GDM1 (cell line): ENCODE measurements around the gene ATXN10.

Experiments used
- DNase-seq: peaks from one replicate; lab custom pipeline; 2025; lab: John Stamatoyannopoulos, UW

The ATXN10 gene

DNA sequence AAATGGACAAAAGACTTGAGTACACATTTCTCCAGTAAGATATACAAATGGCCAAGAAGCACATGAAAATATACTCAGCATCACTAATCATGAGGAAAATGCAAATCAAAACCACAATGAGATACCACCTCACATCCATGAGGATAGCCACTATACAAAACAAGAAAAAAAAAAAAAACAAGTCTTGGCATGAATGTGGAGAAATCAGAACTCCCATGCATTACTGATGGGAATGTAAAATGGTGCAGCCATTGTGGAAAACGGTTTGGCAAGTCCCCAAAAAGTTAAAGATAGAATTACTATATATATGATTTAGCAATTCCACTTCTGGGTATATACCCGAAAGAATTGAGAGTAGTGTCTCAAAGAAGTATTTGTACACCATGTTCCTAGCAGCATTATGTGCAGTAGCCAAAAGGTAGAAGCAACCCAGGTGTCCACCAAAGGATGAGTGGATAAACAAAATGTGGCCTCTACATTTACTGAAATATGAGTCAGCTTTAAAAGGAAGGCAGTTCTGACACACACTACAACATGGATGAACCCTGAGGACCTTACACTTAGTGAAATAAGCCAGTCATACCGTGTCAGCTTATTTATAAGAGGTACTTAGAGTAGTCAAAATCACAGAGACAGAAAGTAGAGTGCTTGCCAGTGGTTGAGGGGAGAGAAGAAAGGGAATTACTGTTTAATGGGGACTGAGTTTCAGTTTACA, 159.1 kb downstream of the ATXN10 start:
- no peak for DNase-seq

DNA sequence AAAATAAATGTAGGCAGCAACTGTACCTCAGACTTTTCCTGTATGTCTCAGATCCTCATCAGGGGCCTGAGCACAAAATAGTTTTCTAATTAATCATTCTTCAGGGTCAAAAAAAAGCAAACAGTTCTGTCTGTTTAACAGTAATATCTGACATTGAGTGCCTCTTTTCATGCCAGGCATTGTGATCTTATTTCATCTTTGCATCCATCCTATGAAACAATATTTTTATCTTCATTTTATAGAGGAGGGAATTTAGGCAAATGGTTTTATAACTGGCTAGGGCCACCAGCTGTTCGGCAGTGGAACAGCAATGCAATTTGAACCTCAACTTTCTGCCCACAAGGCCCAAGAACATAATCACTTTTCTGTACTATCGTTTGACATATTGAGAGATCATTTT, 159.8 kb downstream of the ATXN10 start:
- no peak for DNase-seq

DNA sequence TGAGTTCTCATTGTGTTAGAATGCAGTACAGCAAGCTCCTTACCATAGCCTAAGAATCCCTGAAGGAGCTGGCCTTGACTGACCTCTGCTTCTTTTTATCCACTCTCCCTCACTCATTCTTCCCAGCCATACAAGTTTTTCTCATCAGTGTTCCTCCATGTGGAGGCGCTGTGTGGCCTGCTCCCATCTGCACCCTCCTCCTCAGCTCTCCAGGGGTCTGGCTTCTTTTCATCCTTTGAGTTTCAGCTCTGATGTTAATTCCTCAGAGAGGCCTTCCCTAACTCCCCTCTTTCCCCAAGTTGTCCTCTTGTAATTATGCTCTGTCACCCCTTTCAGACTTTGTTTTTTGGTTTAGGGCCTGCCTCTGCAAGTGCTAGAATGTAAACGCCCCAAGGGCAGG, 160.5 kb downstream of the ATXN10 start:
- no peak for DNase-seq

DNA sequence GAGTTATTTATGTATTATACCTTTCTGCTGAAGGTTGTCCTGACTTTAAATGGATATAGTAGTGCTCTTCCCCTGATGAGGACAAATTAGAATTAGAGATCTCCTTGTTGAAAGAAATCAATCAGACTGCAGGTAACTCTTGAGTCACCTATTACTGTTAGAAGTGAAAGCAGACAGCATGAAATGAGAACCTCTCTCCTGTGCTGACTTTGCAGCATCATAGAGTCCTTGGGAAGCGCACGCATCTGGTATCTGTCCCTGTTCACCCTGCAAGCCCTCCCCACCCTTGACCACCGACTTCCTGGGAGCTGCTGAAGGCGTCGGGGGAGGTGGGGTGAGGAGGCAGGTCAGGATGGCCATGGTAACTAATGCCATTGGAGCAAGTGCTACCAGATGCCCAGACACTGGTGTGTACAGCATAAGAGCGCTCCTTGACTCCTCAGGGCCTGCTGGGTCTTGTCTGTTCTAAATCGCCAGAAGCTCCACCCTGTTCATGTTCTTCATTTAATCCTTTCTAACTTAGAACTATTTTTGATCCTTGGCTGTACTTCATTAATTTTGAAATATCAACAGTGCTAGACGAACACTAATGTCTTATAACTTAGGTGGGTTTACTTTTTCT, 161.4 kb downstream of the ATXN10 start:
- DNase-seq = no peak

DNA sequence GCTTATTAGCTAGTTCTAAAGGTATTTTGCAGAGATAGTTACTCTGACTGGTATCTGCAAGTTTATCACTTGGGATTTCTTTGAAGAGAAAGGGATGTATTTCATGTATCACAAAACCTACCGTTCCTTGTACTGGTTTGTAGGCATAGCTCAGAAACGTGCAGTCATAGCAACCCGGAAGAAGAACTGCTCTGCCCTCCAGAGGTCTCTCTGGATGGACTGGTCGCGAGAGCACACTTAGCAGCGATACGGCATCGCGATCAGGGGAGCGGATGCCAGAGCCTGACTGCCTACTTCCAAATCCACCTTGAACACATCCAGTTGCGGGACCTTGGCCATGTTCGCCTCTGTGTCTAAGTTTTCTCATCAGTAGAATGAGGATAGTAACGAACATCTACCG, 162.0 kb downstream of the ATXN10 start:
- DNase-seq = no peak

DNA sequence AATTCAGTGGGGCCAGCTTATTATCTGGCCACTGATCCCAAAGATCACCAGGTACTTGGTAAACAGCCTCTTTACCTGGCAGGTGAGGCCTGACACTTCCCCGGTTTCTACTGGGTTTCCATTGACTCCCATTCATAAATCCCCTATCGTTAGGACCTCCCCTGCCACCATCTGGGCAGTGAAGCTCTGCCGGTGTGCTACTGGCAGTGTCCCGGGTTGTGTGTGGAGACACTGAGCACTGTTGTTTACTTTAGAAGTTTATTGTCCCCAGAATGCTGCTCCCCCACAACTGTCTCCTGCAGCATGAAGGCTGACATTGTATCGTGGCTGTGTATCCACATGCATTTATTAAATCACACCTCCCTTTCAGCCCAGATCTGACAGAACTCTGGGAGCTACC, 162.6 kb downstream of the ATXN10 start:
- no peak for DNase-seq

DNA sequence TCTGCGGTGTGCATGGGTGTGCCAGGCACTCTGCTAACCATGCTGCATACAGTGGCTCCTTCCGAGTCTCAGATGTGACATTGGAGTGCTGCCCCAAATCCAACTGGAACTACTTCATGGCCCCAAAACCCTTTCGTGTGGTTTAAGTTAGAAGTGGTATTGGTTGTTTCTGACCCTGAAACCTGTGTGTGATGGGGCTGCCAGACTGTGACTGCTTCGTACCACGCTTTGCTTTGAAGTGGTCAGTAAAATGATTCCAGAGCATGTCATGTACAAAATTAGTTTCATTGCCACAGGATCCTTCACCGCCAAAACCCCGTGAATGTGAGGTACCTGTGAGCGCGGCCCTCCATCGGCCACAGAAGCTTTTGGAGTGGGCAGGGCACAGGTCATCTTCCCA, 163.2 kb downstream of the ATXN10 start:
- no peak for DNase-seq

DNA sequence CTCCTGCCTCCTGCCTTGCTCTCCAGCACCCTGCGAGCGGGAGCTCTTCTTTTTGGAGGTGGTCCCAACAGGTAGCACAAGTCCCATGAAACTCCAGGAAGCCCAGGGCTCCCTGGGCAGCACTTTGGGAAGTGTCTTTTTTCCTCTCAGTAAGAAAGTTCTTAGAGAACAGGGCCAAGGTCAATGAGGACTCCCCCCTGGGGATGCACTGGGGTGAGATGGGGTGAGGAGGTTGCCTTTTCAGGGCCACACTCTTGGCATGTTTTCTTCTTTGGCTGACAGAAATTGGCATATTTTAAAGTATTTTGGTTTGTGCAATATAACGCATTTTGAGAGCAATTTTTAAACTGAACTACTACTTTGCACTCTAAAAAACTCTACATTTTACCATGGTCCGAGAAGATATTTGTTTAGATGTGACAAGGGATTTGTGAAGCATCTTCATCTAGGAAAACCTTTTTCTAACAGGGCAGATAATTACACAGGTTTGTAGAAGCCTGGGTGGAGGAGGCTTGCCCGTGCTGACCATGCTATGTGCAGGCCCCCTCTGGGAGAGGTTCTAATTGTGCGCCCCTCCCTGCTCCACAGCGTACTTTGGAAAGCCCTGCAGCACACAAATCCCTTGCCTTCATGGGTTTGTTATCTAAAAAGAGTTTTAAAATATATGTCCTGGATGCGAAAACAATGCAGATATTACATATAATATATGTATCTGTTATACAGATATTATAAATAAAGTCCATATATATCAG, 165.0 kb downstream of the ATXN10 start:
- no peak for DNase-seq

DNA sequence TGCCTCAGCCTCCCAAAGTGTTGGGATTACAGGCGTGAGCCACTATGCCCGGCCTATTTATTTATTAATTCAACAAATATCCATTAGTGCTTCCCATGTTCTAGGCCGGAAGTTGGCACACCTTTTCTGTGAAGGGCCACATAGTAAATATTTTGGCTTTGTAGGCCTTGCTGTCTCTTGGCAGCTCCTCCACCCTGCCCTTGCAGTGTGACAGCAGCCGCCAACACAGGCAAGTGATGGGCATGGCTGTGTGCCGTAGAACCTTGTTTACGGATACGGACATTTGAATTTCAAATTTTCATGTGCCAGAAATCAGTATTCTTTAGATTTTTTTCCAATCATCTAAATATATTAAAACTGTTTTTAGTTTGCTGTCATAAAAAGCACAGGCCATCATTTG, 165.9 kb downstream of the ATXN10 start:
- DNase-seq = no peak

DNA sequence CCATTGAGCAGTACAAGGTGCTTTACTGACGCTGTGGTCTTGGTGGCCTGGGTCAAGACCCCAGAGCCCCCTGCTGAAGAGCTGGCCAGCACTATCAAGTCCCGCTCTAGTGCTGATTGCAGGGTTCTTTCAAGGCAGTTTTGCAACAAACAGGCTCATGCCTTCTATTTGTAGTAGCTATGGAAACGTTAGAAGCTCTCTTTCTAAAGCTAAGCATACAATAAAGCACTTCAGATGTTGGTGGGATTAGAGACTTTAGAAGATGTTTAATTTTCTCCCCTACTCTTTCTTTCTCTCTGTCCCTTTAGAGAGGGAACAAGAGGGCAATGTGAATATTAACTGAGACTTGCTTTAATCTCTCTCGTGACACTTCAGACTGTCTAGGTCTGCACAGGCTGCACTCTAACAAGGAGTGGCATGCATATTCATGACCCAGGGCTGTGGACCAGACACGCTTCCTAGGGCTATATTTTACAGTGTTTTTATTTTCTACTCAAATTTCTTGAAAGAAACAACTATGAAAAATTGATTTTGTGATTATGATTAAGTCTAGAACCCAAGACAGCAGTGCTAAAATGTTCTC, 166.8 kb downstream of the ATXN10 start:
- no peak for DNase-seq

DNA sequence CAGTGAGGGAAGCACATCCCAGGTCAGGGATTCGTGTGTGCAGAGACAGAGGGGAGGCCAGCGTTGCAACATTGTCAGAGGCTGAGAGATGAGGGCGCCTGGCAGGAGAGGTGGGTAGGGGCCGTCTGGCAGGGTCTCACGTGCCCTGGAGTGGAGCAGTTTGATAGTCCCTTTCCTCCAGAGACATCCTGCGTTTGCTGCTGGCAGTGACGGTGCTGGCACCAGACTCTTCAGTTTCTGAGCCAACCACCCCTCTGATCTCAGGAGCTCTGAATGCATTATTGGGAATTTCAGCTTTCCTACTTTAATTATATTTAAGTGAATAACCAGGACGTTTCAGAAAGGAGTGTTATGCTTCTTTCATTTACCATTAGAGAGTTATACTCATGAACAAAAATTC, 168.8 kb downstream of the ATXN10 start:
- no peak for DNase-seq

DNA sequence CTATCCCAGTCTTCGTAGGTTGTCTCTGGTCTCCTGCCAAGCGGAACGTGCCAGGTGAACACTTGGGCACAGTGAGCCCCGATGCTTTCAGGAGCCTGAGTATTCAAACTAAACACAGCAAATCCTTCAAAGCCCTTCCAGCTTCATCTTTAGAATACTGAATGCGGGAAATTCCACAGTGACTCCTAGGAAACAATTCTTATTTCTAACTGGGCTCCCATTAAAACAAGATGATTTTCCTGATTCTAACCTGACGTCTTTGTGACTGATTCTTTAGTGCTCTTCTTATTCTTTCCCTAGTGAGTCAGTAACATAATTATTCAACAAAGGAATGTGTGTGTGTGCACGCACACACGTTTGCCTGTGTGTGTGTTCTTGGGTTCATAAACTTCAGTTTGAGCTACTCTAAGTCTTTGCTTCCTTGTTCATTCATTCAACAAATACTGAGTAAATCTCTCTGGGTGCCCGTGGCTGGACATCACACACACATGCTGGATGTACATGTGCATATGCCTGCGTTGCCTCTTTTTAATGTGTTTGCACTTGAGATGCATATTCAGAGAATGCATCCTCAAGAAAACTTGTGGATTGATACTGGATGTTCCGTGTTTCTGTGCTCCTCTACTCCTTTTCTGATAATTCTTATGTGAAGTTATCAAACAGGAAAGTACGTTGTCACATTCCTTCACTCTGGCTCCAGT, 170.8 kb downstream of the ATXN10 start:
- no peak for DNase-seq

DNA sequence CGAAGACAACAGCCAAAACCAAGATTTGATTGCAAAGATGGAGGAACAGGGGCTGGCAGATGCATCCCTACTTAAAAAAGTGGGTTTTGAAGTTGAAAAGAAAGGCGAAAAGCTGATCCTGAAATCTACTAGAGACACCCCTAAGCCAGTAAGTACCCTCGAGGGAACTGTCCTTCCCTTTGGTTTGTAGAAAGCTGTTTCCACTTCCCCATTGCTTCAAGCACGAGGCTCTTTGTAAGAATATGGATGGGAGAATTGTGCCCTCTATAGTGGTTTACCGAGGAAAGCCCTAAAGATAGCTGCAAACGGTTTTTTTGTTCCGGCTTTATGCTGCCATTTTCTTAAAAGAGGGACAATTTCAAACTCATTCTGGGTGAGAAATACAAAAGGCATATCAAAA, 171.4 kb downstream of the ATXN10 start:
- DNase-seq = peak; percentile 62

DNA sequence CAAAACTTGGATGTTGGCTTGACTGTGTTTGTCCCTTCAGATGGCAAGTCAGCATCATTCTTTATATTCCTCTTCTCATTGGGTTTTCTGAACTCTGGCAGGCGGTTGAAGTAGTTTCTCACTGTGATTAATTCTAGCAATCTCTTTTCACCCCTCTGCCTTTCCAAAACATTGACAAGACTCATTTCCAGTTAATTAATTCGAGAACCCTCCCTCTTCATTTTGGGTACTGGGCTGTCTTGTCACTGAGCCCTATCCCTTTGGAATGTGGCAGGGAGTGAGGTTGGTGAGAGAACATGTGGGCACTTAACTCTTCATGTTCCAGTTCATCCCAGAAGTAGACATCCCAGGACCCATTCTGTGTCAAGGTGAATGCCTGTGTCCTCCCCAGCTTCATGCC, 172.4 kb downstream of the ATXN10 start:
- DNase-seq = no peak

DNA sequence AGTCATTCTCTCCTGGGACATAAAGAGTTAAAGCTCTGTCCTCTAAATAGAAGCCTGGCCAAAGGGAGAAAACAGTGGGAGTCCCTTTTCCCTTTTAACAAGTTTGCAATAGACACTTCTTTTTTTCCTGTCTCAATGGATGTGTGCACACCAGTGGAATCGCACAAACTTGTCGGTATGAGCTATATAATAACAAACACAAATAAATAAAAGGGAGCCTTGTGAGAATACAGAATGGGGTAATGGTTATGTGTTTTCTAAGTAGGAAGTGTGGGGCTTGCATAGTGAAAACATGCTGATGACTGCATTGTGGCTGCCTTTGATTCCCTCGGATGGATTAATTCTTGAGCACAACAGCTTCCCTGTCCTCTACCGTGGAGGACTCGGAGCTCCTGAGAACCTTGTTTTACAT, 173.4 kb downstream of the ATXN10 start:
- no peak for DNase-seq

DNA sequence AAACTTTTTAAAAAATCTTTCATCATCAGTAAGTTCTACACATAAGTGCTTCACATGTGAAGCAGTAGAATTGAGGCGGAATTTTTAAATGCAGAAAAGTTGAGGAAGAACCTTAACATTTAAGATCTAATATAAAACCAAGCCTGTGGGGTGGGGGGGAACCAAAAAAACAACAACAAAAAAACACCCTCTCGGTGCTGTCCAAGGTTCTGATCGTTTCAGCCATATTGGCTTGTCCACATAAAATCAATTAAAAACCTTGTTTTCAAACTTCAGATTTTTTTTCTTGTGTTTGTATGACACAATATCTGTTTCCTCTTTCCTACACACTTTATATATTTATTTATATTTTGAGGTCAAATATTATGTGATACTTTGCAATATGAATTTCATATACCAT, 175.3 kb downstream of the ATXN10 start:
- no peak for DNase-seq

DNA sequence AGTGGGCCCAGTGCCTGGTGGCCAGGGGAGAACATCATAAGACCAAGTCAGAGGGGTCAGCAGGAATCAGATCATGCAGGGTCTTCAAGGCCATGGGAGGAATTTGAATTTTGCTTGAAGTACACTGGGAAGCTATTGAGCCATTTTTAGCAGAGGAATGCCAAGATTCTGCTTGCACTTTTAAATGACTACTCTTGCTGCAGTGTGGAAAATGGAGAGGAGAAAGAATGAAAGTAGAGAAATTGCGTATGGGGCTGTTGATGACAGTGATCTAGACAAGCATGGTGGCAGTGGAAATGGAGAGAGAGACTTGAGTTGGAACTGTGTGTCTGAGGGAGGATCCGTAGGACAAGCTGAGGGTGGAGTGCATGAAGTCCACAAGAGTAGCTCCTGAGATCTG, 177.3 kb downstream of the ATXN10 start:
- no peak for DNase-seq

DNA sequence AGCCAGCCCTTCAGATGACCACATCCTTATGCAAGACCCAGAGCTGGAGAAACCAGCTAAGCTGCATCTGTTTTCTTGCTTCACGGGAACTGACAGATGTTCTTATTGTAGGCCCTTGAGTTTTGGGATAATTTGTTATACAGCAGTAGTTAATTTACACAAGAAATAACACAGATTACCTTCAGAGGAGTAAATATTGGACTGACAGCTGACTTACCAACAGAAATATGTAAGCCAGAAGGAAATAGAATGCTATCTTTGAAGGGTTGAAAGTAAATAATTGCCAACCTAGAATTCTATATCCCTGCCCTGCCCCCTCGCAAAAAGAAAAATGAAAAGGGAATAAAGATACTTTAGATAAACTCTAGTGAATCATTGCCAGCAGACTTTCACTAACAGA, 181.2 kb downstream of the ATXN10 start:
- DNase-seq = no peak

DNA sequence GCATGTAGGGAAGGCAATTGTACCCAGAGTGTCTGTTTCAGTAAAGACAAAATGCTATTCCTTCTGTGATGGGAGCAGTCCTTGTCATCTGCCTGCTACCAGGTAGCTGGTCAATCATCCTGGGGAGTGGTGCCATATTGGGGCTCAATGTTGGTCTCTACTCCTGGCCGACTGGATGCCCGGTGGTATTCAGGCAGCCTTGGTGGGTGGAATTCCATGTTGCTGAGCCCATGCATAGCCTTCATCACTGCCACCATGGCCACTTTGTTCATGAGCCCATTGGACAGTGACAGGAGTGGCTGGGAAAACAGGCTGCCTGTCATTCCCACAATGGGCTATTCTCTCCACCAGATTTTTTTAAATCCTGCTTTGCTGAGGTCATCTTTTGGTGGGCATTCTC, 184.3 kb downstream of the ATXN10 start:
- no peak for DNase-seq

DNA sequence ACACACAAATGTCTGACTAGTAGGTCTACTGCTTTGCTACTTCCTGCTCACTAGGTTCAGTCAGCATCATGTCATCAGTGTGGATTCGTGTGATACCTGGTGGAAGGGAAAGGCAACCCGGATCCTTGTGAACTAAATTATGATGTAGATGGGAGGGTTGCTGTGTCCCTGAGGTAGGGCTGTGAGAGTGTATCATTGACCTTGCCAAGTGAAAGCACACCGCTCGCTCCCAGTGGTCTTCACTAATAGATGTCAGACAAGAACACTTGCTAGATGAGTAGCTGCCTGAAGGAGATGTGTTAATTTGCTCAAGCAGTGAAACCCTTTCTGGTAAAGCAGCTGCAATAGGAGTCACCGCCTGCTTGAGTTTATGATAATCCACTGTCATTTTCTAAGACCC, 185.9 kb downstream of the ATXN10 start:
- no peak for DNase-seq

DNA sequence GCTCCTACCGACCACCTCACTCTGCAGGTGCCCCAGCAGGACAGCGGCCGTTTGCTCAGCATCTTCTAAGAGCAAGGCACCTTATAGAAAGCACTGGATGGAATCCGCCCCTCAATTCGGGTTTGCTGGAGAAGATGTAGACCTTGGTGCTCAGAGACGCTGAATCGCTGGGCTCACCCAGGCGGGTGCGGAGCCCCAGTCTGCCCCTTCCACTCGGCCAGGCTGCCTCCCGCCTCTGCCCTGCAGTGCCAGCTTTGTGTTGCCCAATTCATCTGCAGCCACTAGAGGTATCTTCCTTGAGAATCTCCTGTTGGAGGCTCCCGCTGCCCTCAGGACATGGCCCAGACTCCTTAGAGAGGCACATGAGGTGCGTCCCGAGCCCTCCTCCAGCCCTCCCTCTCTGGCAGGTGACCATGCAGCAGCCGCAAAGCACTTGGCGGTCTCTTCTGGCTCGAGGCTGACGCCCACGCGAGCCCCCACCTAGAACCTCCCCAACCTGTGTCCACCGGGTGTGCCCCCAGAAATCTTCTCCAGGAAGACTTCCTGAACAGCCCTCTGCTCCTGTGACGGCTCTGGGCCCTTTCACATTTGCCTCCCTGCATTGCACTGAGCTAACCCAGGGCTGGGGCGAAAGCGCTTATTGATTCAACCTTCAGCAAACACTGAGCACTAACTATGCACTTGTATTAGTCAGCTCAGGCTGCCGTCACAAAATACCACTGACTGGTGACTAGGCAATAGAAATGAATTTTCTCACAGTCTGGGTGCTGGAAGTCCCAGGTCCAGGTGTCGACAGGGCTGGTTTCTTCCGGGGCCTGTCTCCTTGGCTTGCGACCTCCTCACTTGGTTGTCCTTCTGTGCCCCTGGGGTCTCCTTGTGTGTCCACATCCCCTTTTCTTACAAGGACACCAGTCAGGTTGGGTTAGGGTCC, 187.9 kb downstream of the ATXN10 start:
- DNase-seq = no peak
